Activated naive CD8-positive, alpha-beta T cell treated with anti-CD3 and anti-CD28 coated beads, Interleukin-2, amount 10 ng/mL, durations not matched to agents 7 days and 5 days (primary cell): ENCODE measurements around the gene ETS2. TPM values are rescaled to one million over a fixed set of nuclear protein-coding genes. Genes with fewer than 3 reads are reported as not detected.

Experiments
- ATAC-seq: fragments of 150-1000 bp; cut with Tn5 transposase; one replicate; pipeline ENCODE4 v1.10.0; 2021; ENCODE audit warnings: low read depth, moderate library complexity
- POLR2A ChIA-PET: fragments of 350-600 bp; sonication (Branson Sonifier 250); formaldehyde crosslinking; loops from one replicate; lab custom pipeline; 2021; ENCODE audit warnings: antibody characterized with exemption; lab: Charles Lee
- DNase-seq: peaks from one replicate; pipeline ENCODE4 v3.0.0; 2021
- H3K27ac Mint-ChIP-seq: one replicate; pipeline ENCODE4 v1.8.0; 2022; ENCODE audit warnings: mild to moderate bottlenecking, mixed read lengths
- H3K27me3 Mint-ChIP-seq: one replicate; pipeline ENCODE4 v1.8.0; 2022; ENCODE audit warnings: mild to moderate bottlenecking, moderate library complexity, mixed read lengths
- H3K36me3 Mint-ChIP-seq: one replicate; pipeline ENCODE4 v1.8.0; 2021; ENCODE audit warnings: mild to moderate bottlenecking, mixed read lengths
- H3K4me1 Mint-ChIP-seq: one replicate; pipeline ENCODE4 v1.8.0; 2021; ENCODE audit warnings: mixed read lengths
- H3K4me3 Mint-ChIP-seq: one replicate; pipeline ENCODE4 v1.8.0; 2022; ENCODE audit warnings: mild to moderate bottlenecking, moderate library complexity, mixed read lengths
- H3K9me3 Mint-ChIP-seq: one replicate; pipeline ENCODE4 v1.8.0; 2021; ENCODE audit warnings: mixed read lengths
- total RNA-seq, 2 experiments: library from RNA; stranded (reverse); gene quantifications; one replicate each; pipeline ENCODE4 v1.2.3, GENCODE V29; 2021

Gene ETS2
- total RNA-seq, 2 experiments from 2014 or later: 14.8 to 15.5 TPM

- Mint-ChIP-seq H3K9me3 (no peaks in the 10 kb centered on the region), H3K27ac (no peak overlapping the region), H3K4me3 (no peak overlapping the region), H3K36me3 (no peaks in the 10 kb centered on the region), H3K27me3 (peaks cover 3% of the 10 kb centered on the region), H3K4me1 (peaks cover 8% of the 10 kb centered on the region)
- DNase-seq (no peak), ATAC-seq (no peak)
- POLR2A ChIA-PET: no interaction called here
These were observed 5.5 kb upstream of the ETS2 start for GRCh38 chr21:38800046-38800758.

GRCh38 chr21:38800924-38801744, 4.6 kb upstream of the ETS2 start:
- Mint-ChIP-seq H3K27me3 (peaks cover 3% of the 10 kb centered on the region), H3K36me3 (no peaks in the 10 kb centered on the region), H3K4me1 (peaks cover 6% of the 10 kb centered on the region), H3K9me3 (no peaks in the 10 kb centered on the region), H3K27ac (no peak overlapping the region), H3K4me3 (no peak overlapping the region)
- POLR2A ChIA-PET: no interaction called here
- ATAC-seq: no peak
- no peak for DNase-seq

- ATAC-seq (no peak), DNase-seq (no peak)
- POLR2A ChIA-PET: no interaction called here
- Mint-ChIP-seq H3K4me1 (peaks cover 12% of the 10 kb centered on the region), H3K9me3 (no peaks in the 10 kb centered on the region), H3K27me3 (no peaks in the 10 kb centered on the region), H3K4me3 (no peak overlapping the region), H3K27ac (no peak overlapping the region), H3K36me3 (peaks cover 1% of the 10 kb centered on the region)
These were observed 3.4 kb upstream of the ETS2 start for GRCh38 chr21:38802050-38803026.

GRCh38 chr21:38803075-38803660, 2.6 kb upstream of the ETS2 start:
- POLR2A ChIA-PET: no interaction called here
- H3K4me3 Mint-ChIP-seq: no peak overlapping the region
- H3K4me1 Mint-ChIP-seq: peaks cover 20% of the 10 kb centered on the region
- ATAC-seq (no peak), DNase-seq (no peak)
- H3K9me3 Mint-ChIP-seq: no peaks in the 10 kb centered on the region
- no peaks in the 10 kb centered on the region for H3K27me3 Mint-ChIP-seq
- no peak overlapping the region for H3K27ac Mint-ChIP-seq
- peaks cover 3% of the 10 kb centered on the region for H3K36me3 Mint-ChIP-seq

GRCh38 chr21:38804030-38804788, 1.5 kb upstream of the ETS2 start:
- ATAC-seq (no peak), DNase-seq (no peak)
- POLR2A ChIA-PET: interaction anchor here (0.7 to 1.1 kb wide), 3 partner anchors 22 to 68 kb away, joined by 3 to 4 read pairs (median 3); no protein-coding TSS in a partner anchor
- H3K36me3 Mint-ChIP-seq: peaks cover 7% of the 10 kb centered on the region
- H3K4me3 Mint-ChIP-seq: peak overlapping the region; percentile 94
- no peaks in the 10 kb centered on the region for H3K27me3 Mint-ChIP-seq
- peaks cover 25% of the 10 kb centered on the region for H3K4me1 Mint-ChIP-seq
- no peak overlapping the region for H3K27ac Mint-ChIP-seq
- no peaks in the 10 kb centered on the region for H3K9me3 Mint-ChIP-seq

GRCh38 chr21:38804789-38805327, 871 bp upstream of the ETS2 start:
- peaks cover 8% of the 10 kb centered on the region for H3K36me3 Mint-ChIP-seq
- DNase-seq: no peak
- H3K27me3 Mint-ChIP-seq: no peaks in the 10 kb centered on the region
- no peaks in the 10 kb centered on the region for H3K9me3 Mint-ChIP-seq
- peaks cover 25% of the 10 kb centered on the region for H3K4me1 Mint-ChIP-seq
- ATAC-seq: peak; percentile 12
- peak overlapping the region; percentile 94 for H3K4me3 Mint-ChIP-seq
- no peak overlapping the region for H3K27ac Mint-ChIP-seq
- POLR2A ChIA-PET: interaction anchor here (0.7 to 1.1 kb wide), 3 partner anchors 22 to 69 kb away, joined by 3 to 4 read pairs (median 3); no protein-coding TSS in a partner anchor

- Mint-ChIP-seq H3K27me3 (no peaks in the 10 kb centered on the region), H3K4me1 (peaks cover 25% of the 10 kb centered on the region)
These were observed 618 bp downstream of the ETS2 start for GRCh38 chr21:38806153-38806941.

GRCh38 chr21:38806942-38807284, 1.2 kb downstream of the ETS2 start:
- Mint-ChIP-seq H3K9me3 (no peaks in the 10 kb centered on the region), H3K27ac (peak overlapping the region; percentile 54), H3K4me3 (peak overlapping the region; percentile 87), H3K4me1 (peaks cover 25% of the 10 kb centered on the region), H3K36me3 (peaks cover 18% of the 10 kb centered on the region), H3K27me3 (no peaks in the 10 kb centered on the region)
- DNase-seq (no peak), ATAC-seq (no peak)
- POLR2A ChIA-PET: interaction anchor here (0.6 to 1.1 kb wide), 4 partner anchors 38 to 1717 kb away, joined by 3 to 5 read pairs (median 4); no protein-coding TSS in a partner anchor

More at GRCh38 chr21:38806153-38806941, 618 bp downstream of the ETS2 start:
- ATAC-seq: peak; percentile 57
- H3K27ac Mint-ChIP-seq: peak overlapping the region; percentile 54
- POLR2A ChIA-PET: interaction anchor here (0.6 to 1.0 kb wide), 4 partner anchors 38 to 1717 kb away, joined by 3 to 5 read pairs (median 3); partner anchors contain the start of gene PSMG1
- H3K4me3 Mint-ChIP-seq: peak overlapping the region; percentile 87
- H3K36me3 Mint-ChIP-seq: peaks cover 16% of the 10 kb centered on the region
- H3K9me3 Mint-ChIP-seq: no peaks in the 10 kb centered on the region
- peak; percentile 69 for DNase-seq

GRCh38 chr21:38807441-38807871, 1.7 kb downstream of the ETS2 start:
- Mint-ChIP-seq H3K4me3 (peak overlapping the region; percentile 87), H3K27me3 (no peaks in the 10 kb centered on the region), H3K27ac (no peak overlapping the region), H3K4me1 (peaks cover 25% of the 10 kb centered on the region), H3K36me3 (peaks cover 20% of the 10 kb centered on the region), H3K9me3 (no peaks in the 10 kb centered on the region)
- POLR2A ChIA-PET: interaction anchor here (0.6 to 1.1 kb wide), 4 partner anchors 38 to 1718 kb away, joined by 3 to 5 read pairs (median 4); no protein-coding TSS in a partner anchor
- ATAC-seq: no peak
- DNase-seq: no peak

- Mint-ChIP-seq H3K4me1 (peaks cover 25% of the 10 kb centered on the region), H3K9me3 (no peaks in the 10 kb centered on the region), H3K36me3 (peaks cover 23% of the 10 kb centered on the region), H3K27me3 (no peaks in the 10 kb centered on the region), H3K4me3 (peak overlapping the region; percentile 87), H3K27ac (no peak overlapping the region)
- ATAC-seq (no peak), DNase-seq (no peak)
- POLR2A ChIA-PET: interaction anchor here (0.5 to 1.1 kb wide), 4 partner anchors 39 to 904 kb away, joined by 3 to 5 read pairs (median 4); no protein-coding TSS in a partner anchor
These were observed 2.3 kb downstream of the ETS2 start for GRCh38 chr21:38807986-38808385.
